Glomerular visceral epithelial cell (primary cell): ENCODE results near the gene CLEC3B.
A peak's percentile ranks its signal among the peaks of the same experiment; 100 is the strongest.
"Not testable (repeated sequence)": the region's sequence is repeated elsewhere in the genome, so short reads cannot be mapped to it uniquely, and the experiment has no call there.

ENCODE experiments used
- DNase-seq: peaks from one replicate; pipeline ENCODE4 v3.0.0-alpha.2; 2016; ENCODE audit errors: extremely low spot score

CLEC3B gene

DNA sequence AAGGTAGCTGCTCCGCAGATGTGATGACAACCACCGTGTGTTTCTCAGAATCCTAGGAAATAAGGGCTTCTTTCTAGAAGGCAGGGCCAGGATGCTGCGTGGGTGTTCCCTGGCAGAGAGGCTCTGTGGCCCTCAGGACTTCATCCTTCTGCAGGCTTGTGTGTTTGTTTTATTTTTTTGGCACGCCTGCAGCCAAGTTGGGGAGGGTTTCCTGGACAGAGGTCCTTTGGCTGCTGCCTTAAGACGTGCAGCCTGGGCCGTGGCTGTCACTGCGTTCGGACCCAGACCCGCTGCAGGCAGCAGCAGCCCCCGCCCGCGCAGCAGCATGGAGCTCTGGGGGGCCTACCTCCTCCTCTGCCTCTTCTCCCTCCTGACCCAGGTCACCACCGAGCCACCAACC is at the start of gene CLEC3B:
Gene CLEC3B, plus strand, starts transcription at position 266 of the 400 bp plus-strand sequence. Its CDS starts 60 bp downstream, at position 326.
- DNase-seq, result no peak

GRCh38 chr3:44981220-44981619 is 44.9 kb upstream of the CLEC3B start:
- peak; percentile 39 for DNase-seq

- no peak for DNase-seq
Measured at GRCh38 chr3:44981751-44982150, 44.4 kb upstream of the CLEC3B start.

- DNase-seq, result no peak
Measured at GRCh38 chr3:44982817-44983216, 43.3 kb upstream of the CLEC3B start.

DNA sequence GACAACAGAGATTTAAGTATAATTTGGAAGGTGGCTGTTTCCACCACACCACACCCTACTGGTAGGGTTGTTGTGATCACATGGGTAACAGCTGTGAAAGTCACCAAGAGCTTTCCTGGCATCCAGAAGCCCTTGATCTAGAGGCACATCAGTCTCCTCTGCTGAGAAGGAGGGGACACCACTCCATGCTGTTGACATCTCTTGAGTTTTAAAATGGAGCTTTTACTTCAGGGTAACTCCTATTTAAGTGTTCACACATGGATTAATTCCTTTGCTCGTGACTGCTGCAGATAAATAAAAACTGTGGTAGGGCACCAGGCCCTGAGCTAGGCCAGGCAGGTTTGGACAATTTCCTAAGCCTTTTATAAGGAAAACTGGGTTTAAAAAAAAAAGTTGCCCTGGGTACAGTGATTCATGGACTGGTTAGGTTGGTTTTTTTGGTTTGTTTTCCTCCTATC is 42.6 kb upstream of the CLEC3B start:
- no peak for DNase-seq

DNA sequence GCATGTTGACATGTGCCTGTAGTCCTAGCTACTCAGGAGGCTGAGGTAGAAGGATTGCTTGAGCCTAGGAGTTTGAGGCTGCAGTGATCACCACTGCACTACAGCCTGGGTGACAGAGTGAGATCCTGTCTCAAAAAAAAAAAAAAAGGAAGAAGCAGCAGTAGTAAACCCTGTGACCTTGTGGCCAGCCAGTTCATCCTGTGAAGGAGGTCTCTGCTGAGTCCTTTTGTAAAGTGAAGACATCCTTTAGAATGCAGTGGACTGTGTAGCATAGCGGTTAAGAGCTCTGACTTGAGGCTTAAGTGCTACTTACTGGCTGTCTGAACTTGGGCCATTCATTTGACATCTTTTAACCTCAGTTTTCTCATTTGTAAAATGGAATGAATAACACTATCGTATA is 41.8 kb upstream of the CLEC3B start:
- peak; percentile 15 for DNase-seq

DNA sequence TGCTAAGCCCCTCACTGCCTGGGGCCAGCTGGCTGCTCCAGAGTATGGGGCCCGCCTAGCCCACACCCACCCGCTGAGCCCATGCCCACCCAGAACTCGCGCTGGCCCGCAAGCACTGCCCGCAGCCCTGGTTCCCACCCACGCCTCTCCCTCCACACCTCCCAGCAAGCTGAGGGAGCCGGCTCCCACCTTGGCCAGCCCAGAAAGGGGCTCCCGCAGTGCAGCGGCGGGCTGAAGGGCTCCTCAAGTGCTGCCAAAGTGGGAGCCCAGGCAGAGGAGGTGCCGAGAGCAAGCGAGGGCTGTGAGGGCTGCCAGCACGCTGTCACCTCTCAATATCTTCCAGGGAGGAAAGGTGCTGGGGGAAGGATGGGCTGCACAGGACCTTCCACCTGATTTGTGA is 39.8 kb upstream of the CLEC3B start:
- not testable (repeated sequence) for DNase-seq

DNA sequence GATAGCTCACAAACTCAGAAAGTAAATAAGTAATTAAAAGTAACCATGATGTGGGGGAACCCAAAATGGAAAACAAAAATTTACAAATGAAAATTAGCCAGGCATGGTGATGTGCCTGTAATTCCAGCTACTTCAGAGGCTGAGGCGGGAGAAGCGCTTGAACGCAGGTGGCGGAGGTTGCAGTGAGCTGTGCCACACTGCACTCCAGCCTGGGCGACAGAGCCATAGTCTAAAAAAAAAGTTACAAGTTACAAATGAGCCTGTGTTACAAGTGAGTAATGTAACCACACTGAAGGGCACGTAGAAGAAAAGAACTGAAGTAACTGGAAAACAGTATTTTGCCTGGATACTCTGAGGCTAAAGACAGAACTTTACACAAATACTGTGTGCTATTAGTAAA is 38.8 kb upstream of the CLEC3B start:
- no peak for DNase-seq

DNA sequence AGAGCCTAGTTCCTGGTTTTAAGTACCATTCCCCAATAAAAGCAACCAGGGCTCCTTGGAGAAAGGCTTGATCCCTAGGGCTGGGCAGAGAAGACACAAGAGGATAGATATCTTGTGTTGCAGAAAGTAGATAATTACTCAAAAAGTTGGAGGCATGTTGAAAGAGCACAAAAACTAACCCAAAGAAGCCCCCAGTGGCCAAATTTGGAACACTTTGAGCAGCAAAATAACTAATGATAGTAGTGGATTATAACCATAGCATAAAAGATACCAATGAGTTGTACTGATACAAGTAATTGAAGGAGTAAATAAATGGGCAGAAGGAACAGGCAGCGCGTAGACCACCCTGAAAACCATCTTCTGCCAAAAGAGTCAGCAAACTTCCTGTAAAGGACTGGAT is 38.0 kb upstream of the CLEC3B start:
- no peak for DNase-seq

- no peak for DNase-seq
Measured at GRCh38 chr3:44989141-44989540, 37.0 kb upstream of the CLEC3B start.

GRCh38 chr3:44989636-44990373 is 36.3 kb upstream of the CLEC3B start:
- no peak for DNase-seq

DNA sequence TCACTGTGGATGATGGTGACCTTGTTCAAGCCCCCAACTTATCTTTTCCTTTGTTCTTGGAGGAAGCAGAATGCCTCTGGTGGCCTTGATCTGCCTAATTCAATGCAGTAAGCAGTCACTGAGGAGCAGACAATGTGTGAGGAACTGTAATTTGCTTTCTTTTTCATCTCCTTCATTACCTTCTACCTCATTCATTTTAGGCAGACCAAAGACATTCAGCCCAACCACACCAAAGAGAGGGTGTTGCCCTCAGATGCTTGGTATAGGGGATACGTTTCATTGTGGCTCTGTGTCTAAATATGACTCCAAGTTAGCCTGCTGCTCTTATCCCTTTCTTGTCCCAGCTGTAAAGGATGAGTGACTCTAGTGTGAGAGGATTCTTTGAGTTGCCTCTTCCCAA is 34.8 kb upstream of the CLEC3B start:
- DNase-seq, result no peak

DNA sequence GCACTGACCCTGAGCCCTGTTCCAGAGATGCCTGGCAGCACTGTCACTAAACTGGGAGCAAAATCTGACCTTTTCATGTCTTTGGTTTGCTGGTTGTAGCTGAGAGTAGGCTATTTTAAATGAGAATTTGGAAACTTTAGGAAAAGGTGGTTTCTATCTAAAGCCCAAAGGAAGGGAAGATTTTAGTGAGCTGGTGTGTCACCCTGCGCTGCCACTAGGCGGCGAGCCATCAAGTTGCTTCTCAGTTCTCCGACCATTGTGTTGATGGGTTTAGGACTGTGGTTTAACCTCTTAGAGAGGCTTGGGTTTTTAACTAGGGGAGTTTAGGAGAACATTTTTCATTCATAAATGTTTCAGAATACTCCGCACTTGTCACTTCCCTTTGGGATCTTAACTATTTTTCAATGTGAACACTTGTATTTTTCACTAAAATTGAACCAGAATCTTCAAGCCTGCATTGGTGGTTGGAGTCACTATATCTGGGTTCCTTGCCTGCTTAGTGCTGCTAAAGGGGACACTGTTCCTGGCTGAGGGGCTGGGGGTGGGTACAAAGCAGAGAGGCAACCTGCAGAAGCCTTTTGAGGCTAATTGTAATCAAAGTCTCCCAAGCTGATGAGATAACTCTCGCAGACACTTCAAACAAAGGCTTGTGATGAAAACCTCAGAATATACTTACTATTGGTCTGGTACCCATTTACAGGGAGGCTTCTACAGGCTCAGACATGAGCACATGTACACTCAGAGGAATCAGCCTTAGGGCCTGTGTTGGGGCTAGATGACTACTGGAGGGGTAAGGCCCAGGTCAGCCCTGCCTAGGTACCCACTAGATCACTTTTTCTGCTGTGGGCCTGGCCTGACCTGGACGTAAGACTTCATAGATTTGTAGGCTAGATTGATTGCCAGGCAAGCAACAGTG is 33.3 kb upstream of the CLEC3B start:
- no peak for DNase-seq

GRCh38 chr3:44993471-44994205 is 32.5 kb upstream of the CLEC3B start:
- peak; percentile 7 for DNase-seq

DNA sequence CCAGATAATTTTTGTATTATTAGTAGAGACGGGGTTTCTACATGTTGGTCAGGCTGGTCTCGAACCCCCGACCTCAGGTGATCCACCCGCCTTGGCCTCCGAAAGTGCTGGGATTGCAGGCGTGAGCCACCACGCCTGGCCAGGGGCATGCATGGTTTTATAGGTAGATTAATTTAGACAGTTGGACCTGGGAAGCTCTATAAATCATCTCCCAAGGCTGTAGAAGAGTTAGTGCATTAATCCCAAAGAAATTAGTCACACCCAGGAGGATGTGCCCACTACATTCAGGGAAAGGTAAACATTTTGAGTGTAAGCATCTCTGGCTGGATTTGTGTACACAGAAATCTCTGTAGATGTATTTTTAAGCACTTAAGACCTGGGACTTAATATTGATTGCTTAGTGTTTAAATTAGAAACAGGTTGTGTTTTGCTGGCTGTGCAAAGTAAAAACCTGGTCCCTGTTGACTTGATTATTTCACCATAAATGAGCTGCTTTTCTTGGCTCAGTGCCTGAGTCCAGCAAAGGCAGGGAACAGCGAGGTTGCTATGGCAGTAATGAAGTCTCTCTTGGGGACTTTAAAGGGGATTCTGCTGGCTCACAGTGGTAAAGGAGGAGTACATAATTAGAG is 30.8 kb upstream of the CLEC3B start:
- peak; percentile 26 for DNase-seq

GRCh38 chr3:44996556-44996969 is 29.5 kb upstream of the CLEC3B start:
- no peak for DNase-seq

GRCh38 chr3:44999782-45000181 is 26.3 kb upstream of the CLEC3B start:
- no peak for DNase-seq

DNA sequence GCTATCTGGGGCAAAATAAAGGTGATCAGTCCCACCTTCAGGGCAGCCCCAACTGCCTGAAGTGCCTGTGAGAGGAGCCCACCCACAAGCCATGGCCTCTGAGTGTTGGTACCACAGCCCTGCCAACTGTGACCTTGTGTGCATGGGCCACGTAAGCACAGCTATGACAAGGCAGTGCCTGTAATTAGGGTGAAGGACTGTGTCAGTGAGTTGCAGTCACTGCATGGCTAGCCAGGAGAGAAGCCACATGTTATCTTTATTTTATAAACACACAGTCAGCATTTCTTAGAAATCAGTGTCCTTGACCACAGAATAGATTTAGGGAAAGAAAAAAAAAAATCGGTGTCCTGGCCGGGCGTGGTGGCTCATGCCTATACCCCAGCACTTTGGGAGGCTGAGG is 25.3 kb upstream of the CLEC3B start:
- no peak for DNase-seq

- no peak for DNase-seq
Measured at GRCh38 chr3:45001738-45002137, 24.4 kb upstream of the CLEC3B start.

- no peak for DNase-seq
Measured at GRCh38 chr3:45002139-45002660, 23.9 kb upstream of the CLEC3B start.

GRCh38 chr3:45002720-45003119 is 23.4 kb upstream of the CLEC3B start:
- DNase-seq, result no peak
